Stimulated activated naive CD4-positive, alpha-beta T cell (primary cell): ENCODE measurements around the gene MED27.

Experiments used
- DNase-seq, 6 experiments: peaks; one replicate each; lab custom pipeline; 2025; lab: John Stamatoyannopoulos, UW

Gene MED27

DNA sequence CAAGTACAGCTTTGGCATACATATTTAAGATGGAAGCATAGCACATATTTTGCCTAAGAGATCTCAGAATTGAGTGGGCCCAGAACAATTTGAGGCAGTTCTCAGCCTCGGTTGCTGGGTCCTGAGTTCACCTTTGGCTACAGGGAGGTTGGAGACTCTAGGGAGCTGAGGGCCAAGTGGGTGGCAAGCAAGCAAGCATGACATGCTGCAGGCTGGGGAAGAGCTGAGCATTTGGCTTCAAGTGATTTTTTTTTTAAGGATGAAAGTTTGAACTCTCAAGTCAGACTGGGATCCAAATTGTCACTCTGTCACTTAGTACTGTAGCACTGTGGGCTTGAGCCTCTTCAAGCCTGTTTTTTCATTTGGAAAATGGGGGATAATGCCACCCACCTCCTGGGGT is 160.5 kb downstream of the MED27 start:
- no peak for DNase-seq

DNA sequence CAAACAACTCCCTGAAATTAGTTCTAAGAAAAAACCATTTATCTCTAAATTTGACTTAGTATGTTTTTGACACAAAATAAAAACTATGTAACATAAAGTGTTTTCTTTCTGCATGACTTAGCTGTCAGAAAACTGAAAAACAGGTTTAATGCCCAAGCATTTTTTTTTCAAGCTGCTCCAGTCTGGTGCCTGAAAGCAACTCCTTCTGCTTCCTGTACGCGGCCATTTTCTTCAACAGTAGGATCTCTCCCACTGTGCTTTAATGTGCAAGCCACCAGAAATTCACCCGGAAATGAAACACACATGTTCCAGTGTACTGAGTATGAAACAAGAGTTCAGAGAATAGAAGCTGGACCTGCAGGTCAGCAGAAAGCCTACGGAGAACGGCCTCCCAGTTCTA is 161.2 kb downstream of the MED27 start:
- DNase-seq: no peak

DNA sequence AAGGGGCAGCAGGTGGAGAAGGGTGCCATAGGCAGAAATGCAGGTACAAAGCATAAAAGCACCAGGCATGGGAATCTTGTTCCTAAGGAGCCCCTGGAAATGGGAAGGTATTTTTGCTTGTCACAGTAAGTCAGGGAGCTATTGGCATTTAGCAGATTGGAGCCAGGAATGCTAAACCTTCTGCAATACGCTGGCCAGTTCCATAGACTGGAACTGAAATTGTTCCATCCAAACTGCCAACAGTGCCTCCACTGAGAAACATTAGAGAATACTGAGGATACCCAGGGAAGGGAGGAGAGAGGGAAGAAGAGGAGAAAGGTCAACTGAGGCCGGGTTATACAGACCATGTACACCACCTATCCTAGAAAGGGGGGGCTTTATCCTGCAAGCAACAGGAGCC is 162.7 kb downstream of the MED27 start:
- no peak for DNase-seq

DNA sequence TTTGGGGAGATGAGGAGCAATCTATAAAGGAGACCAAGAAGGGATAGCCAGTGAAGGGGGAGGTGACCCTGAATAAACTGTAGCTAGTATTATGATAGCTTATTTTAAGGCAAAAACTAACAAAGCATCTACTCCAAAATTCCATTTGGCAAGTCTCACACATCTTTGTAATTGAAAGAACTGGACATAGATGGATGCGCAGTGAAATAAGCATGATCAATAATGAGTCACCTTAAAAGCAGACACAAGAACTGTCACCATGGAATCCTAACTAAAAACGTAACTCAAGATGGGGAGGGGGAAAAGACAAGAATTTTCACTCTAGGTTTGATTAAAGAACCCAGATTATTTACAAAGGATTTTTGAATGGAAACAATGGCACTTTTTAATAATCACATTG is 164.5 kb downstream of the MED27 start:
- DNase-seq: no peak

DNA sequence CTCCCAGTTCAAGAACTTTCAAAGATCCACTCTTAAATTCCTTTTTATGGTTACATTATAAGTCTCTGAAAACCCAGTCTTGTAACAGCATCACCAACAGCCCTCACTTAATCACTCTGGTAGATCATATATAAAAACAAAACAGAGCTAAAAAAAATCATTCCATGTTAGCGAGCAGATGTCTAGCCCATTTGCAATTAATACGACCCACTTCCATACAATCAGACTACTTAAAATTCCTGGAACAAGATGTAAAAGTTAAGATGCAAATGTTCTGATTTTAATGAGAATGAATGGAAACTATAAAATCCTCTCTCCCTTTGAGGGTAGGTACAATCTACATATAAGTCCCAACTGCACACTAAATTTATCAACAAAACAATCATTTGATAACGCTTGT is 167.0 kb downstream of the MED27 start:
- no peak for DNase-seq

DNA sequence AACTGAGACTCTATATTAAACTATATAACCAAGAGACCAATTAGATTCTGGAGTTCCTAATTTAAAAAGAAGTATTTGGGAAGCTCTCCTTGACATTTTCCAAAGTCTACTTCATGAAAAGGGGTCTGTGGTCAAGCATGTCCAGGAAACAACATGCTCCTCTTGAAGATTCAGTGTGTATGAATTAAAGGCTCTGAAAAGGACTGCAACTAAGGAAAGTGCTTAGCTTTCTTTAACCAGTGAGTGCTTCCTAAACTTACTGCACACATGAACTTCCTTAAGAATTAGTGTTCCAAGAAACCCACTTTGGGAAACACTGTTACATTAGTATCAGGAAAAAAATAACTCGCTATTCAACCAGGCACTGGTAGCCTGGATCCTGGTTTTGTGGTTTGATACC is 167.6 kb downstream of the MED27 start:
- no peak for DNase-seq

DNA sequence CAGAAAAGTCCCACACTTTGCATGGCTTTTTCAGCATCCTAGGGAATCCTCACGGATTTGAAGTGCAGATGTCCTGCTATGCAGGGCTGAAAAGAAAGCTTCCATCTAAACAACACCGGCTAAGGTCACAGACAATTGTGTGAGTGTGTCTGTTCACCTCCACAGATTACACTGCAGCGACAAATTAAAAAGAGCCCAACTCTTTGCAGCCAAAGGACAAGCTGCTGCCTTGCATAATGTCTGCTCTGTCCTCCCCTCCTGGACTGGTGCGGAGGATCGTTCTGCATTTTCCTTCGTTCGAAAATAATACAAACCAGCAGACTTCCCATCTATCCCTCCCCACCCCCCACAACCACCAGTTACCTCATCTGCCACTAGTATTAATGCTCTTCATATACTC is 169.1 kb downstream of the MED27 start:
- DNase-seq: no peak

DNA sequence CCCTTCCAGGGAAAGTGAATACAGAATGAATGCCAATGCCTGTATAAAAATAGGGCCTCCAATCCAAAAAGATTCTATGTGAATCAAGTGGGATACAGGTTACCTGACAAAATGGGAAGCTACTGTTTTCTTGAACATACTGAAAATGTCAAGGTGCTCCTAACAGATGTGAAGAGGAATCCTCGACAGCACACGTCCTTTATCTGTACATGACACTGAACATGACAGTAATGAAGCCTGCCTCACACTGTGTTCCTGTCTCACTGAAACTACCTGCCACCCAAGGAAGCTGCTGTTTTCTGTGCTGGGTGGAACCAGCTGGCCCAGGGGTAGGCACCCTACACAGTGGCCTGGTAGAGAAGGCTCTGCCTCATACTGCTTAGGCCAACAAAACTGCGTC is 174.5 kb downstream of the MED27 start:
- no peak for DNase-seq

DNA sequence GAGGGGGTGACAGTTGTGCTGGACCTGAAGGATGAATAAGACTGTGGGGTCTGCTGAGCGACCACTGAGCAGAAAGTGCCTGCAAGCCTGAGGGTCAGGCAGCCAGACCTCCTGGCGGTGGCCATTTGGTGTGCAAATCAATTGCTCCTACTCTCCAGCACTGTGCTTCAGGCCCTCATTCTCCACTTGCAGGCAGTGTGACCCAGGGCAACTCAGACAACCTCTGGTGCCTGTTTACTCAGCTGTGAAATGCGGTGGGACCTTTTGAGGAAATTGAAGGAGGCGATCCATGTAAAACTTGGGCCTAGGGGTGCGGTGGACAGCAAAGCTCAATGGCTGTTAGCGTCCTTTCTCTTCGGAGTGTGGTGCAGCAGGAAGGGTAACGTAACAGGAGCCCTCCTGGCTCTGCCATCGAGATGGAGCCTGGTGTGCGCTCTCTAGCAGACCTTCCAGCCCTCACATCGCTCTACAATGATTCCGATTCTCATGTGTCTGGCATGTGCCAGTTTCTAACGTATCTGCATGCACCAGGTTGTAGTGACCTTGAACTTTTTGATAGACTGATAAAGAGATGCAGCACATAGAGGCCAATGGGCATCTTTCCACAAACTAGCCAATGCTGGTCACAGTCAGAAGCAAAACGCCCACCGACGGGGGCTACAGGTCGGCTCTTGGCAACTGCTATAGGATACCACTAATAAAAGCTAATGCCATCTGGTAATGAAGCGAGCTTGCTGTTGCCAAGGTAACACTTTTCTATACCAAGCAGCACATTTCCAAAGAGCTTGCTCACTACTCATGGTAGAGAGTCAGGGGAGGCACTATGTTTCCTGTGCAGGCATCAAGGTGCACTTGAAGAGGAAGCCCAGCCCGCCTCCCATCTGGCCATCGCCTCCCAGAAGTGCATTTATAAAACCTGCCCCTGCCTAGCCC is 180.1 kb downstream of the MED27 start:
- no peak for DNase-seq

DNA sequence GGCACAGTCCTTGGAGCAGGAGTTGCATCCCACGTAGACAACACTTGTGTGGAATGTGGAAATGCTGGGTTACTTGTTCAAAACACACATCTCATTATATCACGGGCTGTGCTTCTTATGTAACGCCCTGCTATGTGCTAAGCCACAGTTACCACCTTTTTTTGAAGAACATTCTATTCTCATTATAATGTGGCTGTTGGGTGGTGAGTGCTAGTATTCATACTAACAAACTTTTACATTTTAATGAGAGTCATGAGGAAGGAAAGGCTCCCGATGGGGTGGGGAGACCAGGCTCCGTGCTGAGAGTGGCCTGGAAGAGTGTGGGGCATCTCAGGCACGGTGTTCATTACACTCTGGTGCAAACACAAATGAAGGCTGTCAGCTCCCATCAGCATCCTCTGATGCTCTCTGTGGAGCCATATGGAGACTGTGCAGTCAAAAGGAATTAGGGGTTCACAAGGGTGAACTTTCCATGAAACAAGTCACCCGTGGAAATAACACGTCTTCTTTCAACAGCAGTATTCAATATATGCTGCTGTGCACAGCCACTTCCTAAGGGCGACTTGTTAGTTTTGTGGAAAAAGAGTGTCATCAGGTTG is 186.7 kb downstream of the MED27 start:
- no peak for DNase-seq

DNA sequence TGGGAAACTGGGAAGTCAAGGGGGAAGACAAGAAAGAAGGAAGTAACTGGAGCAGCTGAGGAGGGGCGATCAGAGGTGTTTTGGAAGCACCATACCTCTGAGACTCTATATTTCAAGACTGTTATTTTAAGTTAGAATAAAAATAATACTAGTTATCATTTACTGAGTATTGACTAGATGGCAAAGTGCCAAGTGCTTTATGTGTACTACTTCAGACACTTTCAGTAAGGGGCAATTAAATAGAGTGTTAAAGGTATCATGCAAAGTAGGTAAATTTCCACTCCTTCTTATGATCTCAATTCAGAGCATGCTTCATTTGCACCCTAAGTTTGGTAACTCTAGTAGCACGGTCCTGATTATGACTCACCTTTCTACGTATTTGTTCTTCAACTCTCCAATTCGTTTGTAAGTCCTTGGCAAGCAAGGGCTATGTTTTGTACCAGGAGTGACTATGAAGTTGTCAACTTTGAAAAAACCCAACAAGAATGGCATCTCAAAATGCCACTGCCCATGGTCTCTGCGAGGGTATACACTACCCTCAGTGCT is 187.4 kb downstream of the MED27 start:
- no peak for DNase-seq

DNA sequence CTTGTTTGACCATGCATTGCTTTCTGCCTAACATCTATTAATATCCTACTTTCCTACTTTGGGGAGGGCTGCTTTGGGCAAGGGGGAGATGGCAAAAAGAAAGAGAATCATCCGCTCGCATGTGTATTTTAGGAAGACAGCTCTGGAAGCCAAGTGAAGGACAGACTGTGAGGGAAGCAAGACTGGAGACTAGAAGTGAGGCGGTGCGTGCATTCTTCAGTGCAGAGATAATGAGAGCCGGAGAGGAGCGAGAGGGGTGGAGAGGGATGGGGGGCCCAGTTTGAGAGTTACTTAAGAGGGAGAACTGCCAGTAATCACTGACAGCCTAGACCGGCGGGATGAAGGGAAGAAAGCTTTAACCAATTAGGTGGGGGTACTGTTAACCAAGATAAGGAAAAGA is 188.1 kb downstream of the MED27 start:
- DNase-seq: no peak

DNA sequence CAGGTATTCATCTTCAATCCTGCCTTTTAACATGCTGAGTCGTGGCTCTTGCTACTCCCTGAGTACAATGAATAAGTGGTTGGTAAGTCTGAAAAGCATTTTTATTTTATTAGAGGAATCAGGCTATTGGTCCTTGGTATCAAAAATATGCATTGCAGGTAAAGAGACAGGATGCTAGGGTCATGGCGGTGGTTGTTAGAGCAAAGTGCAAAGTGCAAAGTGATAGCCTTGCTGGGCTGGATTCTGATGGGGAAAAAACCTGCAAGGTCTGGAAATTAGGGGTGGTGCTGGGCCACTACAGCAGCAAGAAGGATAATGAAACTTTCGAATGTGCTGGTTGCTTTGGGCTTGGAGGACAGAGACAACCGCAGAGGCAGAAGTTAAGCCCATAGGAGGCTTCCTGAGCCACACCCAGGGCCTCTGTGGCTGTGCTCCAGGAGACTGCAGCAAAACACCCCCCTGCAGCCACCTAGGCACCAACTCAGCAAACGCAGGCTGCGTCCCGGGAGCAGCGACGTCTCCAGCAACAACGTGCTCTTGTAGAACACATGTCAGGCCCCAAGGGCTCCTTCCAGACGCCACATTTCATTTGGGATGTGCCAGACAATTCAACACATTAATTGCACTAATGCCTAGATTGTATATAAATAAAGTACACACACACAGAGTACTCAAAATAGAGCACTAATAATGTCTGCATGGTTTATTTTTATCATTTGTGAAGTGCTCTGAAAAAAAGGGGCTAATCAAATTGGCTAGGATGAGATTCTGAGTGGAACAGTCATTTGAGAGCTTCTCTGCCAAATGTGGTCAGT is 190.0 kb downstream of the MED27 start:
- no peak for DNase-seq

DNA sequence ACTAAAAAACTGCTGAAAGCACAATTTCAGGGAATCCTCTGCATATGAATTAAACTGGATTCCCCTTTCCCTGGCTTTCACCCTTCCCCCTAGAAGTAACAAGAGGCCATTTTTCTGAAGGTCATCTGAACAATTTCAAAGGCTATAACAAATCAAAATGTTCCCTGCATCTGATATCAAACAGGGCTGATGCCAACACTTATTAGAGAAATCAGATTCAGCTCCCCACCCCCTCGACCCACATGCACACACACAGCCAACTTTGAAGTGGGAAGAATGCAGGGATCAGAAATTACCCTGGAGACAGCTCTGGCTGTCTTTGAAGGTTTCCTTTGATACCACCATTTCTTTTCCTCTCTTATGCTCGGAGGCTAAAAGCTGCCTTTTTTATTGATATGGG is 190.7 kb downstream of the MED27 start:
- DNase-seq: no peak

DNA sequence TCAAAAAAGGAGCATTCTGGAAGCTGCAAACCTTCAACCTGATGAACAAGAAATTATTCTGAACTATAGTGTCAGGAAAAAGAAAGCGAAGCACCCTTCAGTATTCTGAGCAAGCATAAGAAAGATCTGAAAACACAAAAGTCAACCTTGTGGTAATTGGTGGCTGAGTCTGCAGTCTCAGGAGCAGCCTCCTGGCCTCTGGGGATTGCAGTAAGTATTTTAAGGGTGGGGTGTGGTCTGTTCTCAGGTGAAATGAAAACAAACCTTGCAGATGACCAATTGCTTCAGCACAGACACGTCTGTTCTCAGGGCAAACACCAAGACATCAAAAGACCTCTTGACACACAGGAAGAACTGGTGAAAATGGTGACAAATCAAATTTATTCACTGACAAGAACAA is 192.0 kb downstream of the MED27 start:
- DNase-seq: no peak

DNA sequence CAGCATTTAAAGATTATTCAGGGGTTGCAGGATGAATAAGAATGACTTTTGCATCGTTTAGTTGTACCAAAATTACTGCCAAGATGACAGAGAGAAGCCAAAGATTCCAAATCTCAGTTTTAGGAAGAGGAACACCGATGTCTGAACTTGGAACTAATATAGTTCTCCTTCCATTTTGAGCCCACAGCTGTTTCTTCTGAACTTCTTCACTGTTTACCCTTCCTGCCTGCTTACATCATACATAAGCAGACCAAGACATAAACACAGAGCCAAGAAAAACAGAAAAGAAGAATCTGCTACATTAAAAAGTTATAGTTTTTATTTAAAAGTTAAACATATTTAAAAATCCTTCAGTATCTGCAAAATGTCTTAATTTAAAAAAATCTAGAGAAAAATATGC is 192.8 kb downstream of the MED27 start:
- DNase-seq: no peak

DNA sequence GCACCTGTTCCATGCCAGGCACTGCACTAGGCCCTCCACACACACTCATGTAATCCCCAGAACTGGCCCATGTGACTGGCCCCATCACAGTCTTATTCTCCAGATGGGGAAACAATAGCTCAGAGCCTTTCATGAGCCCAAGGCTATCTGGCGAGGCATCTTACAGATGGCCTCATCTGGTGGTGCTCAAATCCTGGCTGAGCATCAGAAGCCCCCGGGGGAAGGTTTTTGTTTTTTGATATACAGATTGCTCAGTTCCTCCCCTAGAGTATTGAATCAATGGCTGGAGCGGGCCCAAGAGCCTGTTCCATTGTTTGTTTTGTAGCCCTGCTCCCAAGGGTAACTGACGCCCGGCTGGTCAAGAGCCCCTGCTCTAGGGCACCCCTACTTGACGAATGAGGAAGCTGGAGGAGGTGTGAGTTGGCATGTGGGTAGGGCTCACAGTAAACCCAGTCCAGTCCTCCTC is 194.5 kb downstream of the MED27 start:
- no peak for DNase-seq

DNA sequence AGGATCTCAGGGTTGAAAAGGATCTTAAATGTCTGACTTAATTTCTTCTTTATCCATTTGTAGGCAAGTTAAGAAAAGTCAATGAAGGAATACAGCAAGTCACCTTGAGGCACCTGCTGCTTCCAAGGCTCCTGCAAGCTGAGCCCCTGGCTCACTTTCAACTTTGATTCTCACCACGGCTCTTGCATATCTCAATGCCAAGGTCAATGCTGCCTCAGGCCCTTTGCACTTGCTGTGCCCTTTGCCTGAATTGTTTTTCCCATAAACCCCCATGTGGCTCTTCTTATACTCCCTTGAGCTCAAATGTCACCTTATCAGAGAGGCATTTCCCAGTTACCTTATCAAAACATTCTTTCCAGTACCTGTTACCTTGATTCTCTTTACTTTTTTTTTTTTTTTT is 195.4 kb downstream of the MED27 start:
- DNase-seq: no peak

DNA sequence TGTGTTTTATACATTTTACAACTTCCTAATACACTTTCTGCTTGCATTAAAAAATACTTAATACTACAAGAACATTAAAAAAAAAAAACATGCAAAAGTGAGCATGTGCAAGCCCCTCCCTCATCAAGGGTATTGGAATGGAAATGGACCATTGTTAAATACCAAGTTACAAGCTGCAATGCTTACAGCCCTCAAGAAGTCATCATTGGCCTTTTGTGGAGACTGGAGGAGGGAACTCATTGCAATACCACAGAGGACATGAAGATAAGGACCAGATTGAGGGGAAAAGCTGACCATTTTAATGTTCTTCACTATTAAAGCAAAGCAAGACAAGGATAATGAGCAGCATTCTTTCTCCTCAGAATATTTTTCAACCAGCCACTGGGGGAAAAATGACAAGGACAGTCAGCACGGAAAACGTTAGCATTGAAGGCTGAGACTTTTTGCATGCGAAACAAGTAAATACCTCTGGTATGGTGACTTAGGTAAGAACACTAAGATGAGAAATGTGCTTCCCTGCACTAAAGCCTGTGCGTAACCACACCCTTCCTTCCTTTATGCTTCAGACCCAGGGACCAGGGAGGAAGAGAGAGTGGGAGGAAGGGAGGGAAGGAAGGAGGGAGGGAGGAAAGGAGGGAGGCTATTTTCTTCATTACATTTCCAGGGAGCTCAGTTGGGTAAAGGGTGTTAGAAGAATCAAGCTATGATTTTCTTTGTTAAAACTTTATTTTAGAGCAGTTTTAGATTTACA is 198.7 kb downstream of the MED27 start:
- DNase-seq: no peak

DNA sequence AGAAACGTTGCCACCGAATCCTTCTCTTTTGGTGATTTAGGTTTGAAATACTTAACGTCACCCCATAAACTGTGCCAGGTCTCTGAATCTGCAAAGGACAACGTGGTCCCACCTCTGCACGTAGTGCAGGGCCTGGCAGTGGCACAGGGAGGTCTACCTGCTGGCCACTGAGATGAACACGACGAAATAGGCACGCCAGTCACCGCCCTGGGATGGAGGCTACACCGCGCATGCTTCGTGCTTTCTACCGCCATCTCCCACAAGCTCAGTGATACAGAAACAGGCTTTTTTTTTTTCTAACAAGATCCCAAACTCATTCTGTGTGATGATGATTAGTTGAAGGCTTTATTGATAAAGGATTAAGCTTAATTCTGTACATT is 199.8 kb downstream of the MED27 start:
- DNase-seq: no peak

DNA sequence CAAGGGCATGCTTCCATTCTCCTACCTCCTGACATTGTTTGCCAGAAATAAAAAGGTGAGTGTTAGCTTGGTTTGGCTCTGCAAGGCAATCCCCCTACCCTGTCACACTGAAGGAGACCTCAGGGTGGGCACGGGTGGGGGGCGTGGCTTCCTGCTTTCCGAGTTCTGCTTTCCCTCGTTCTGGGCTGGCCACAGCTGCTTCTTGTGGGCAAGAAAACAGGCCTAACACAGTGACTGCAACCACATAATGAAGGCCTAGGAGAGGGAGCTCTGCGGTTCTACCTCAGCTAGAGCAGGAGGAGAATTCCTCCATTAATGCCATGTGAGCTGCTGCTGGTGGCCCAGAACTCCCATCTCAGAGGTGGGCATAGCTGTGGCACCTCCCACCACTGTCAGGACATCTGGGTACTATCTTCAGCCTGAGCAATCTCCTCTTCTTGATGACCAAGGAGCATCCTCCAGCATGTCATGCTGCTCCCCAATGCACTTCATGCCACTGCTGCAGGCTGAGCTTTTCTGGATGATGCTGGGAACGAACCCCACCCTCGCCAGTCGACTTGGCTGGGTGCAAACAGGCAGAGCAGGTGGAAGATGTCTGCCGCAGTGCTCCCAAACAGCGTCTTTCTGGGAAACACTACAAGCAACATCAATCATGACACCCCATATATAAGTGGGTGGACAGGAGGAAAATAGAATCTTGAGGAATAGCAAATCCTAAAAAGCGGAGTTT is 200.3 kb downstream of the MED27 start:
- no peak for DNase-seq
